ENCODE results near the gene ZP4. TPM values are rescaled to one million over a fixed set of nuclear protein-coding genes. Genes with fewer than 3 reads are reported as not detected.

The ZP4 gene
- not detected for total RNA-seq

GRCh38 chr1:237890822-237891221 lies at the start of gene ZP4:
TSS of gene ZP4 (minus strand) at chr1:237890922. CDS start at chr1:237890635, 287 bp downstream.

All from diencephalon (tissue), 1 donor.